Esophagus muscularis mucosa (tissue), 3 donors: ENCODE results near the gene CNN2.

Experiments used
- CTCF ChIP-seq, 3 experiments: fragments of 200-600 bp in 2 of 3; fragments of 450-650 bp in 1 of 3; sonication (generic) in 2 of 3; IDR thresholded peaks; one replicate each; pipeline ENCODE4 v1.5.1; 2017 to 2019; ENCODE audit warnings: antibody characterized with exemption in 3 of 3, mild to moderate bottlenecking in 2 of 3, moderate library complexity in 1 of 3
- POLR2A ChIP-seq: fragments of 450-650 bp; IDR thresholded peaks from one replicate; pipeline ENCODE4 v1.6.1; 2017; ENCODE audit warnings: antibody characterized with exemption, moderate library complexity, mild to moderate bottlenecking, low read depth
- POLR2AphosphoS5 ChIP-seq, 2 donors: sonication (generic); formaldehyde crosslinking; IDR thresholded peaks; one replicate each; pipeline ENCODE4 v1.6.1; 2017; ENCODE audit warnings: antibody characterized with exemption in 2 of 2

- TF ChIP-seq CTCF (IDR thresholded peaks at IDR 0.05) (no peak), POLR2AphosphoS5 (IDR thresholded peaks at IDR 0.05) (no peak), POLR2A (no peak)
Observed at GRCh38 chr19:1010586-1011510, 15.6 kb upstream of the CNN2 start.
